Sigmoid colon (tissue), 7 donors: ENCODE measurements around the gene KHNYN. TPM values are rescaled to one million over a fixed set of nuclear protein-coding genes. Genes with fewer than 3 reads are reported as not detected.
A peak's percentile ranks its signal among the peaks of the same experiment; 100 is the strongest.

ENCODE experiments used
- DNase-seq: peaks from one replicate; pipeline ENCODE4 v3.0.0-alpha.2; 2019
- H3K27ac ChIP-seq, 4 donors: fragments of 200-600 bp; sonication (generic); one replicate each; pipeline ENCODE4 v1.5.1; 2016 to 2019; ENCODE audit warnings: mild to moderate bottlenecking in 1 of 4
- H3K27me3 ChIP-seq, 3 donors: fragments of 200-600 bp; sonication (generic); one replicate each; pipeline ENCODE4 v1.5.1; 2019; ENCODE audit warnings: mild to moderate bottlenecking in 1 of 3
- H3K36me3 ChIP-seq, 4 donors: fragments of 200-600 bp; sonication (generic); one replicate each; pipeline ENCODE4 v1.5.1; 2016 to 2019
- H3K4me1 ChIP-seq, 4 donors: fragments of 200-600 bp; sonication (generic); one replicate each; pipeline ENCODE4 v1.5.1; 2017 to 2019
- H3K4me3 ChIP-seq, 4 donors: fragments of 200-600 bp; sonication (generic); one replicate each; pipeline ENCODE4 v1.5.1; 2017 to 2019; ENCODE audit warnings: mild to moderate bottlenecking in 2 of 4, moderate library complexity in 1 of 4
- H3K9me3 ChIP-seq, 4 donors: fragments of 200-600 bp in 3 of 4; sonication (generic) in 3 of 4; one replicate each; pipeline versions ENCODE4 v1.5.1 to v1.6.1; 2013 to 2019
- CTCF ChIP-seq, 4 experiments: fragments of 450-650 bp in 3 of 4; fragments of 200-600 bp in 1 of 4; IDR thresholded peaks; one replicate each; pipeline ENCODE4 v1.5.1; 2016 to 2019; ENCODE audit warnings: antibody characterized with exemption in 4 of 4, mild to moderate bottlenecking in 3 of 4, moderate library complexity in 2 of 4
- EP300 ChIP-seq, 4 donors: sonication (generic); formaldehyde crosslinking; IDR thresholded peaks; one replicate each; pipeline ENCODE4 v1.6.1; 2017; ENCODE audit warnings: antibody characterized with exemption in 4 of 4
- POLR2A ChIP-seq, 2 donors: fragments of 450-650 bp; IDR thresholded peaks; one replicate each; pipeline ENCODE4 v1.6.1; 2016; ENCODE audit warnings: antibody characterized with exemption in 2 of 2, mild to moderate bottlenecking in 2 of 2, moderate library complexity in 2 of 2
- POLR2AphosphoS5 ChIP-seq, 4 donors: sonication (generic); formaldehyde crosslinking; IDR thresholded peaks; one replicate each; pipeline ENCODE4 v1.6.1; 2017; ENCODE audit warnings: antibody characterized with exemption in 4 of 4
- WGBS, 2 donors: extraction: QIAGEN DNeasy Blood & Tissue Kit; methylation state at CpG; one replicate each; pipeline ENCODE4 v1.1.7; 2013; 5-methylcytosine and 5-hydroxymethylcytosine counted together
- intact Hi-C: fragments of 100-400 bp; cut with DNase I; formaldehyde crosslinking; loops from one replicate; pipeline ENCODE4 v1.15.1; 2023
- polyA plus RNA-seq, 3 donors: library from polyadenylated mRNA; stranded (reverse); fragments of 200-250 nt; gene quantifications; one replicate each; pipeline ENCODE4 v1.2.3, GENCODE V29; 2013
- total RNA-seq, 4 donors: library from RNA; depleted of rRNA; stranded (reverse); fragments of >200 nt; gene quantifications; one replicate each; pipeline ENCODE4 v1.1.0, GENCODE V29; 2016
- donor health status: healthy with polysubstance abuse.
- donor health status: Bipolar disorder and iron deficiency.
- donor health status: healthy.

The KHNYN gene
- total and polyA plus RNA-seq, 7 donors, result 16.2 to 64.6 (median 46.9) TPM

GRCh38 chr14:24397639-24398292 is 32.0 kb upstream of the KHNYN start:
- Histone ChIP-seq H3K4me1 (peaks cover 0 to 48% (median 42%) of the 10 kb centered on the region in 4 donors), H3K27ac (peak overlapping the region; percentile 76 to 82 (median 78)), H3K27me3 (no peaks in the 10 kb centered on the region), H3K36me3 (no peaks in the 10 kb centered on the region), H3K9me3 (no peaks in the 10 kb centered on the region), H3K4me3 (peak overlapping the region in 2 of 4 donors; percentile 73 to 85)
- no peak for DNase-seq
- intact Hi-C loops, result loop anchor here (2.0 kb wide), 1 partner anchor 33 kb away; no protein-coding TSS in a partner anchor
- no peak for TF ChIP-seq CTCF (IDR thresholded peaks at IDR 0.05)
- TF ChIP-seq POLR2A (IDR thresholded peaks at IDR 0.05), result no peak
- 45 to 65% methylated on average over 6 of the region's 6 CpGs for WGBS, 2 donors

- DNase-seq, result peak; percentile 71
- no peaks in the 10 kb centered on the region for H3K9me3 ChIP-seq
- WGBS, 2 donors, result 11 to 27% methylated on average over 7 of the region's 7 CpGs
- peaks cover 0 to 53% (median 46%) of the 10 kb centered on the region in 4 donors for H3K4me1 ChIP-seq
- TF ChIP-seq POLR2A (IDR thresholded peaks at IDR 0.05) (no peak), CTCF (IDR thresholded peaks at IDR 0.05) (no peak)
- peak overlapping the region; percentile 73 to 85 (median 78) for H3K4me3 ChIP-seq
- peak overlapping the region; percentile 76 to 82 (median 78) for H3K27ac ChIP-seq
- H3K36me3 ChIP-seq, result no peaks in the 10 kb centered on the region
- H3K27me3 ChIP-seq, result no peaks in the 10 kb centered on the region
- intact Hi-C loops, result loop anchor here (2.0 kb wide), 1 partner anchor 33 kb away; no protein-coding TSS in a partner anchor
These were observed 31.5 kb upstream of the KHNYN start for GRCh38 chr14:24398293-24398652.

- peaks cover 0 to 59% (median 50%) of the 10 kb centered on the region in 4 donors for H3K4me1 ChIP-seq
- H3K4me3 ChIP-seq, result peak within 1 kb of the TSS; percentile 73 to 85 (median 78)
- peak within 1 kb of the TSS; percentile 76 to 82 (median 78) for H3K27ac ChIP-seq
- peak; percentile 82 for DNase-seq
- H3K36me3 ChIP-seq, result no peaks in the 10 kb centered on the region
- H3K27me3 ChIP-seq, result no peaks in the 10 kb centered on the region
- no peaks in the 10 kb centered on the region for H3K9me3 ChIP-seq
- intact Hi-C loops, result loop anchor here (2.0 kb wide), 1 partner anchor 32 kb away; no protein-coding TSS in a partner anchor
- WGBS, 2 donors, result 1 to 3% methylated on average over 56 of the region's 57 CpGs
- TF ChIP-seq POLR2AphosphoS5 (IDR thresholded peaks at IDR 0.05), result peak in 2 of 4 donors; percentile 23 to 55
- TF ChIP-seq POLR2A (IDR thresholded peaks at IDR 0.05), result no peak
- TF ChIP-seq EP300 (IDR thresholded peaks at IDR 0.05), result no peak
These were observed 30.9 kb upstream of the KHNYN start, which contains the start of gene NYNRIN for GRCh38 chr14:24398653-24399446. Gene NYNRIN (plus strand): TSS chr14:24399003. CDS start chr14:24399247, 244 bp downstream.

- Histone ChIP-seq H3K4me3 (peak overlapping the region; percentile 73 to 85 (median 78)), H3K27ac (peak overlapping the region; percentile 76 to 82 (median 78)), H3K4me1 (peaks cover 0 to 61% (median 53%) of the 10 kb centered on the region in 4 donors), H3K36me3 (no peaks in the 10 kb centered on the region), H3K27me3 (no peaks in the 10 kb centered on the region), H3K9me3 (no peaks in the 10 kb centered on the region)
- WGBS, 2 donors, result 10 to 21% methylated on average over 8 of the region's 8 CpGs
- intact Hi-C loops, result loop anchor here (2.0 kb wide), 1 partner anchor 31 kb away; no protein-coding TSS in a partner anchor
- peak; percentile 60 for DNase-seq
- TF ChIP-seq POLR2A (IDR thresholded peaks at IDR 0.05) (no peak), CTCF (IDR thresholded peaks at IDR 0.05) (no peak), EP300 (IDR thresholded peaks at IDR 0.05) (no peak), POLR2AphosphoS5 (IDR thresholded peaks at IDR 0.05) (no peak)
These were observed 30.3 kb upstream of the KHNYN start for GRCh38 chr14:24399447-24399822.
